OCI-LY7 (cell line): ENCODE measurements around the gene CRYL1.

ENCODE experiments used
- CTCF ChIP-seq: fragments of 200-600 bp; sonication (generic); conservative IDR thresholded peaks from 2 replicates; pipeline ENCODE4 v1.5.1; 2014; ENCODE audit warnings: mild to moderate bottlenecking, antibody characterized with exemption, low read length, moderate library complexity, mixed read lengths
- EZH2phosphoT487 ChIP-seq: fragments of 200-600 bp; sonication (generic); IDR thresholded peaks from 2 replicates; pipeline ENCODE4 v1.6.1; 2018; ENCODE audit warnings: low read depth, borderline replicate concordance, mild to moderate bottlenecking, mixed run types, antibody characterized with exemption, low read length, moderate library complexity, mixed read lengths

GRCh38 chr13:20501592-20501991, 24.1 kb downstream of the CRYL1 start:
- TF ChIP-seq CTCF: no peak
- TF ChIP-seq EZH2phosphoT487: no peak
